NB4 (cell line): ENCODE data around the gene SCN3A.

Source experiments
- DNase-seq: peaks from one replicate; pipeline ENCODE4 v3.0.0; 2010; ENCODE audit warnings: low read depth
- H3K4me3 ChIP-seq: one replicate; pipeline ENCODE4 v1.5.1; 2011; ENCODE audit warnings: mild to moderate bottlenecking, low read depth, low read length, moderate library complexity
- MYC ChIP-seq: IDR thresholded peaks from 2 replicates; pipeline ENCODE4 v1.6.1; 2011; ENCODE audit warnings: low read depth, low read length
- POLR2A ChIP-seq: IDR thresholded peaks from 2 replicates; pipeline ENCODE4 v1.6.1; 2011; ENCODE audit warnings: mild to moderate bottlenecking; ENCODE audit not compliant: insufficient read length; ENCODE audit errors: extremely low read depth
- TF ChIP-seq, protein P1 (sequence below): IDR thresholded peaks from 2 replicates; pipeline ENCODE4 v1.6.1; 2011; ENCODE audit warnings: low read depth, low read length
- TF ChIP-seq, protein P2 (sequence below): IDR thresholded peaks from one replicate; pipeline ENCODE4 v1.5.1; 2012; ENCODE audit warnings: low read depth, low read length

Gene SCN3A

DNA sequence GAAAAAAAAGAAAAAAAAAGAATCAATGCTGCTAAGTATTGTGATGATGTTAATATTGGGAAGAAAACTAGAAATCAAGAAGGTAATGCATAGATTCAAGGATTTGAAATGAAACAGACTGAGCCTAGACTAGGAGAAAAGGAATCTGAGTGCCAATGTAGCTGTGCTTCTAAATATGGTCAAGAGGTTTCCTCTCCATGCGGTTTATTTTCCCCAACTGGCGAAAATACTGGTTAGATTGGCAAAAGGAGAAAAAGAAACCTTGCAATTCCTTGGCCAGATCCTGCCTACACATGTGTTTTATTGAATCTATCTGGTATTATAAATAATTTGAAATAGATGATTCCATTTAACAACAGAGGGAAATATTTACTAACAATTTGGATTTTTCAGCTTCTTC is 5.7 kb downstream of the SCN3A start:
- TF ChIP-seq, protein P1, sequence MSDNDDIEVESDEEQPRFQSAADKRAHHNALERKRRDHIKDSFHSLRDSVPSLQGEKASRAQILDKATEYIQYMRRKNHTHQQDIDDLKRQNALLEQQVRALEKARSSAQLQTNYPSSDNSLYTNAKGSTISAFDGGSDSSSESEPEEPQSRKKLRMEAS, result no peak
- TF ChIP-seq, protein P2, sequence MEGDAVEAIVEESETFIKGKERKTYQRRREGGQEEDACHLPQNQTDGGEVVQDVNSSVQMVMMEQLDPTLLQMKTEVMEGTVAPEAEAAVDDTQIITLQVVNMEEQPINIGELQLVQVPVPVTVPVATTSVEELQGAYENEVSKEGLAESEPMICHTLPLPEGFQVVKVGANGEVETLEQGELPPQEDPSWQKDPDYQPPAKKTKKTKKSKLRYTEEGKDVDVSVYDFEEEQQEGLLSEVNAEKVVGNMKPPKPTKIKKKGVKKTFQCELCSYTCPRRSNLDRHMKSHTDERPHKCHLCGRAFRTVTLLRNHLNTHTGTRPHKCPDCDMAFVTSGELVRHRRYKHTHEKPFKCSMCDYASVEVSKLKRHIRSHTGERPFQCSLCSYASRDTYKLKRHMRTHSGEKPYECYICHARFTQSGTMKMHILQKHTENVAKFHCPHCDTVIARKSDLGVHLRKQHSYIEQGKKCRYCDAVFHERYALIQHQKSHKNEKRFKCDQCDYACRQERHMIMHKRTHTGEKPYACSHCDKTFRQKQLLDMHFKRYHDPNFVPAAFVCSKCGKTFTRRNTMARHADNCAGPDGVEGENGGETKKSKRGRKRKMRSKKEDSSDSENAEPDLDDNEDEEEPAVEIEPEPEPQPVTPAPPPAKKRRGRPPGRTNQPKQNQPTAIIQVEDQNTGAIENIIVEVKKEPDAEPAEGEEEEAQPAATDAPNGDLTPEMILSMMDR, result no peak
- H3K4me3 ChIP-seq, result no peak overlapping the region
- no peak for DNase-seq

GRCh38 chr2:165197346-165197745 is 6.5 kb downstream of the SCN3A start:
- TF ChIP-seq, protein P2, result no peak
- TF ChIP-seq MYC, result no peak
- TF ChIP-seq, protein P1, result no peak
- TF ChIP-seq POLR2A, result no peak
- no peak for DNase-seq
- H3K4me3 ChIP-seq, result no peak overlapping the region

GRCh38 chr2:165196411-165196810 is 7.4 kb downstream of the SCN3A start:
- no peak for TF ChIP-seq MYC
- no peak for TF ChIP-seq POLR2A
- TF ChIP-seq, protein P1, result no peak
- TF ChIP-seq, protein P2, result no peak
- DNase-seq, result no peak
- H3K4me3 ChIP-seq, result no peak overlapping the region

DNA sequence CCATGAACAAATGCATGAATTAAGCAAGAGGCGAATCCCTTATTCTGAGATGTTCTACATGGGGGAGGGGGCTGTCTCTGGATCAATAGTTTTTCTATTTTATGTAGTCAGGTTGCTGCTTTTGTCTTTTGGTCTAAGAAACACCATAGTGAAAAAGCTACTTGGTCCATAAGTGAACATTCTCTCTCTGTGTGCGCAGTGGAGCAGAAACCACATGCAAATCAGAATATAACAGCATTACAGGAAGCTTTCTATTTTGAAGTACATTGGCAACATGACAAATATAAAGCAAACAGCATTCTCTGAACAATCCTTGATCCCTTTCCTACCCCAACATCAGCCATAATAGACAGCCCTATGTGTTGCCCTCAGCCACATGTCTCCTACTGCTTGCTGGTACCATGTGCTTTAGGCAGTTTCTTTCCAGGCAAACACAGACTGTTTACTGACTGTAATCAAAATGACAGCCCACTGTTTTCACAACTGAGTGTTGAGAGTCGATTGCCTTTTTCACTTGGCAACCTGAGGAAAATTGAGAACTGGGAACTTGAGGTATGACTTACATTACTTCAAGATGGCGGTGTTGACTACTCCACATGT is 10.6 kb downstream of the SCN3A start:
- no peak for TF ChIP-seq POLR2A
- TF ChIP-seq, protein P1, result no peak
- TF ChIP-seq MYC, result no peak
- TF ChIP-seq, protein P2, result no peak
- no peak for DNase-seq
- H3K4me3 ChIP-seq, result no peak overlapping the region

GRCh38 chr2:165192729-165193128 is 11.1 kb downstream of the SCN3A start:
- H3K4me3 ChIP-seq, result no peak overlapping the region
- TF ChIP-seq POLR2A (no peak), MYC (no peak)
- TF ChIP-seq, protein P2, result no peak
- TF ChIP-seq, protein P1, result no peak
- DNase-seq, result no peak

- DNase-seq, result no peak
- TF ChIP-seq POLR2A (no peak), MYC (no peak)
- TF ChIP-seq, protein P2, result no peak
- TF ChIP-seq, protein P1, result no peak
- H3K4me3 ChIP-seq, result no peak overlapping the region
Observed at GRCh38 chr2:165191096-165191728, 12.6 kb downstream of the SCN3A start.
